ENCODE results near the gene CPZ. TPM values are rescaled to one million over a fixed set of nuclear protein-coding genes. Genes with fewer than 3 reads are reported as not detected.

The CPZ gene
- total RNA-seq, 2 donors from 2014 or later = 0.90 to 1.2 TPM

- H3K9me3 ChIP-seq = no peaks in the 10 kb centered on the region
- no peaks in the 10 kb centered on the region for H3K27me3 ChIP-seq
- no peak overlapping the region for H3K27ac ChIP-seq
These were observed 34.2 kb upstream of the CPZ start for GRCh38 chr4:8558080-8558960.

DNA sequence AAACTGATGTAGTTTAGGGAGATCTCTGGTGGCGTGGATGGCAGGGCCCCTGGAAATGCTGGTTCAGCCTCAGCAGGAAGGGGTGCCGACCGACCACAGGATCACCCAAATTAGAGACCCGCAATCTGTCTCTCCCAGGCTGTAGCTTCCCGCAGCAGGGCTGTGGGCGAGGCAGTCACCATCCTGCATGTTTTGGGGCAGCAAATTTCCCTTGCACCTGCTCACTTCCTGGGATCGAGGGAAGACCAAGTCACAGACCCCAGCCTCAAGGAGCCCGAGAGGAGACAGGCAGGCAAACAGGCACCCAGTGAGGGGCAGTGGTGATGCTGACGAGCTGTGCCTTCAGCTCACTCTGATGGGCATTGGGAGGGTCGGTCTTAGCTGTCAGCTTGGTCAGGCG lies 33.6 kb upstream of the CPZ start:
- TF ChIP-seq, protein P1, sequence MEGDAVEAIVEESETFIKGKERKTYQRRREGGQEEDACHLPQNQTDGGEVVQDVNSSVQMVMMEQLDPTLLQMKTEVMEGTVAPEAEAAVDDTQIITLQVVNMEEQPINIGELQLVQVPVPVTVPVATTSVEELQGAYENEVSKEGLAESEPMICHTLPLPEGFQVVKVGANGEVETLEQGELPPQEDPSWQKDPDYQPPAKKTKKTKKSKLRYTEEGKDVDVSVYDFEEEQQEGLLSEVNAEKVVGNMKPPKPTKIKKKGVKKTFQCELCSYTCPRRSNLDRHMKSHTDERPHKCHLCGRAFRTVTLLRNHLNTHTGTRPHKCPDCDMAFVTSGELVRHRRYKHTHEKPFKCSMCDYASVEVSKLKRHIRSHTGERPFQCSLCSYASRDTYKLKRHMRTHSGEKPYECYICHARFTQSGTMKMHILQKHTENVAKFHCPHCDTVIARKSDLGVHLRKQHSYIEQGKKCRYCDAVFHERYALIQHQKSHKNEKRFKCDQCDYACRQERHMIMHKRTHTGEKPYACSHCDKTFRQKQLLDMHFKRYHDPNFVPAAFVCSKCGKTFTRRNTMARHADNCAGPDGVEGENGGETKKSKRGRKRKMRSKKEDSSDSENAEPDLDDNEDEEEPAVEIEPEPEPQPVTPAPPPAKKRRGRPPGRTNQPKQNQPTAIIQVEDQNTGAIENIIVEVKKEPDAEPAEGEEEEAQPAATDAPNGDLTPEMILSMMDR (IDR thresholded peaks at IDR 0.05) = no peak
- H3K27ac ChIP-seq = no peak overlapping the region
- DNase-seq (ENCODE audit: low spot score) = no peak
- H3K9me3 ChIP-seq = no peaks in the 10 kb centered on the region
- no peaks in the 10 kb centered on the region for H3K27me3 ChIP-seq
- no peaks in the 10 kb centered on the region for H3K36me3 ChIP-seq
- no peaks in the 10 kb centered on the region for H3K4me1 ChIP-seq
- no peak overlapping the region for H3K4me3 ChIP-seq

More at GRCh38 chr4:8558080-8558960, 34.2 kb upstream of the CPZ start:
- TF ChIP-seq, protein P1 (IDR thresholded peaks at IDR 0.05) = no peak
- Histone ChIP-seq H3K4me3 (no peak overlapping the region), H3K4me1 (no peaks in the 10 kb centered on the region), H3K36me3 (no peaks in the 10 kb centered on the region)
- no peak for DNase-seq (ENCODE audit: low spot score)

DNA sequence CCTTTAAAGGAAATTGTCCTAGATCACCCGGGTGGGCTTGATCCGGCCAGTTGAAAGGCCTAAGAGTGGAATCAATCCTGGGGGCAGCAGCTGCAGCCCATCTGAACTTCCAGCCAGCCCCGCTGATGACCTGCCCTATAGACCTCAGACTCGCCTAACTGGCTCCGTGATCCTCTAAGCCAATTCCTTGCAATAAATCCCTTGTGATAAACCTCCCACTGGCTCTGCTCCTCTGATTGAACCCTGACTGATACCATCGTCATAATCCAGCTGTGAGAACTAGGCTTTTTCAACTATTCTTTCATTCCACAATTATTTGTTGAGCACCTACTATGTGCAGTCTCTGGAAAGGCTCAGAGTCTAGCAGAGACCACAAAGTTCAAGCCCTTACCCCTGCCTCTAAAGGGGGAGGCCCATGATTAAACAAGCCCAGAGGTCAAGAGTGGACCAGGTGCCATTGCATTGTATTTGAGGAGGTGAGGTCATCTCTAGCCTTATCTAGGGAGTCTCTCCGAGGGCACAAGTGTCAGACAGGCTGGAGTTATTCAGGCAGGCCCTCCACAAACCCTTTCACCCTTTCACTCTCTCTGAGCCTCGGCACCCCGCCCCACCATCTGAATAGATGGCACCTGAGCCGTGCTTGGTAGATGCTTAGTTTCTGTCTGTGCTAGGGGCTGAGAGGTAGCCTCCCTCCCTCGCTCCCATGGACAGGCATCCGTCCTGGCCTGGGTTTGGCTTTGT lies 32.9 kb upstream of the CPZ start:
- Histone ChIP-seq H3K4me1 (no peaks in the 10 kb centered on the region), H3K9me3 (no peaks in the 10 kb centered on the region), H3K36me3 (no peaks in the 10 kb centered on the region), H3K27ac (no peak overlapping the region), H3K27me3 (no peaks in the 10 kb centered on the region), H3K4me3 (no peak overlapping the region)
- TF ChIP-seq, protein P1 (IDR thresholded peaks at IDR 0.05) = no peak
- no peak for DNase-seq (ENCODE audit: low spot score)

DNA sequence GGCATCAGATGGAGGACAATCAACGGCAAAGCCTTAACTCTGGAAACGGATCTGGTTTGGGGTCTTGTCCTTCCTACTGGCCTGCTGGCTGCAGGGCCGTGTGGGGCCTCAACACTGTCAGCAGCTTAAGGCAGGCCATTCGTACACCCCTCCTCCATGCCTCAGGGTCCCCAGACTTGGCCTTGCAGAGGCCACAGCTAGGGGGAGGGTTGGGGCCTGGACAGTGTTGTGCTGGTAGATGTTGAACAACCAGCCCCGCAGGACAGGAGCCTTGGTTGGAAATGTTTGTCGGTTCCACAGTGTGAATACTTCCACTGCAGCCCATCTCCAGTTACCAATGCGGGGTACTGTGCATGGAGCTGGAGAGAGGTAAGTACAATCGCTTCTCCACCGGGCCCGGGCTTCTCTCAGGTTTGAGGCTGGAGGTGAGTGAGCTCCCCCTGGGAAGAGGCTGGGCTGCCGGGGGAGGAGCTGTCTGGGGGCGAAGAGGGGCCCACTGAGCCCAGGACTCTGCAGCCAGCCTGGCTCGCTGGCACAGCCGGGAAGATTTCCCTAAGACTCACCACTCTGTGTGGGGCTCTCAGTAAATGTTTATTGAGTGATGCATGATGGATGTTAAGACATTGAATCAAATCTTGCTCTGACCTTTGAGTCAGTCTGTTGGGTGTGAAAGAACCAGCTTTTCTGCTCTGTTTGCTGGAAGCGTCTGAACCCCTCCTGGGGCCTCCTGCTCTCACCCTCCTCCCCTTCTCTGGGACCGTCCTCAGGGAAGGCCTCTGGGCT lies 32.1 kb upstream of the CPZ start:
- H3K4me3 ChIP-seq = no peak overlapping the region
- TF ChIP-seq, protein P1 (IDR thresholded peaks at IDR 0.05) = no peak
- no peaks in the 10 kb centered on the region for H3K4me1 ChIP-seq
- no peaks in the 10 kb centered on the region for H3K9me3 ChIP-seq
- no peaks in the 10 kb centered on the region for H3K36me3 ChIP-seq
- H3K27me3 ChIP-seq = no peaks in the 10 kb centered on the region
- no peak overlapping the region for H3K27ac ChIP-seq
- DNase-seq (ENCODE audit: low spot score) = no peak

DNA sequence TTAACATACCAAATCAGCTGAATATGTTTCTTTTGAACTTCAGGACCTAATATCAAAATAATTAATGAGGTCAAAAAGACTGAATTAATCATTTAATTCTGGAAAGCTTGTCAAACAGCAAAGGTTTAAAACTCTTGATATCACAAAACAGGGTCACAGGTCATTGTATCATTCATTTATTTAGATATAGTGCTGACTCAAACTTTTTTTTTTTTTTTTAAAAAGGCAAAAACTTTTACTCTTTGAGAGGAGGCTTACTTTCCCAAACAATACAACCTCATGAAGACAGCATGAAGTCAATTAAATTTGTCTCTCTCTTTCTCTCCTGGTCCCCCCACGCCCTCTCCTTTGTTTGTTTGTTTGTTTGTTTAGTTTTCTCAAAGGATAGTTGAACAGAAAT lies 28.0 kb upstream of the CPZ start:
- Histone ChIP-seq H3K27me3 (no peaks in the 10 kb centered on the region), H3K4me3 (no peak overlapping the region), H3K36me3 (no peaks in the 10 kb centered on the region), H3K9me3 (no peaks in the 10 kb centered on the region), H3K4me1 (no peaks in the 10 kb centered on the region), H3K27ac (no peak overlapping the region)
- TF ChIP-seq, protein P1 (IDR thresholded peaks at IDR 0.05) = no peak
- DNase-seq (ENCODE audit: low spot score) = no peak
